GM12892 (cell line): ENCODE measurements around the gene ALG13.

ENCODE experiments used
- POLR2AphosphoS5 ChIP-seq: IDR thresholded peaks from 2 replicates; pipeline ENCODE4 v1.6.1; 2011; ENCODE audit warnings: low read depth, low read length, control low read depth
- TAF1 ChIP-seq: IDR thresholded peaks from 2 replicates; pipeline ENCODE4 v1.6.1; 2011; ENCODE audit warnings: low read depth, mild to moderate bottlenecking, control low read depth, low read length, borderline replicate concordance

DNA sequence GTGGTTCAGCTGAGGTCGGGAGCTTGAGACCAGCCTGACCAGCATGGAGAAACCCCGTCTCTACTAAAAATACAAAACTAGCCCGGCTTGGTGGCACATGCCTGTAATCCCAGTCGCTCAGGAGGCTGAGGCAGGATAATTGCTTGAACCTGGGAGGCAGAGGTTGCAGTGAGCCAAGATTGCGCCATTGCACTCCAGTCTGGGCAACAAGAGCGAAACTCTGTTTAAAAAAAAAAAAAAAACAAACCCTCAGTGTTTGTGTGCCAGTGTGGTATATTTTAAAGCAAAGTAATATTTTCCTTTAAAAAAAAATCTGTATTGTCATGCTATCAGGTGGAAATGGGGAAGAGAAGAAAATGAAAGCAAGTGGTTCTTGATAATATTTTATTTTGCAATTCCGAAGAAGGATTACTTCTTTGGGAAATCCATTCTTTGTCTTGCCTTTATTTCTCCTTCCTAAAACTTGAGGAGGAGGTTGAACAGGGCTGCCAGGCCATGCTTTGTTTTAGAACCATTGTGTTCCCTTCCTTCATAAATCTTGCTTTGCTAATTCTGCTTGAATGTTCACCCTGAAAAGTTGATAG is 14.4 kb downstream of the ALG13 start:
- TF ChIP-seq POLR2AphosphoS5 (no peak), TAF1 (no peak)
